Neural cell (in vitro differentiated cells): ENCODE results near the gene PTOV1. TPM values are rescaled to one million over a fixed set of nuclear protein-coding genes. Genes with fewer than 3 reads are reported as not detected.

Experiments used
- H2AFZ ChIP-seq: fragments of 200-600, 300-800 bp; sonication (generic), shearing (Covaris generic); 2 replicates; pipeline ENCODE4 v1.6.0; 2014; ENCODE audit warnings: low read depth, mild to moderate bottlenecking, antibody characterized with exemption, low read length, moderate library complexity
- H3F3A ChIP-seq: fragments of 200-600 bp; shearing (Covaris generic); 2 replicates; pipeline ENCODE4 v1.6.1; 2016; ENCODE audit warnings: mild to moderate bottlenecking, moderate library complexity, mixed read lengths, antibody characterized with exemption, low read length; ENCODE audit not compliant: insufficient read depth, poor library complexity, severe bottlenecking
- H3K27ac ChIP-seq: fragments of 200-600, 300-800 bp; sonication (generic), shearing (Covaris generic); 2 replicates; pipeline ENCODE4 v1.5.1; 2014; ENCODE audit warnings: mild to moderate bottlenecking, low read length, moderate library complexity
- H3K27me3 ChIP-seq: fragments of 300-800, 200-600 bp; sonication (generic), shearing (Covaris generic); 2 replicates; pipeline ENCODE4 v1.6.0; 2014; ENCODE audit warnings: mild to moderate bottlenecking, low read depth, low read length, moderate library complexity; ENCODE audit not compliant: insufficient read depth
- H3K36me3 ChIP-seq: fragments of 300-800, 200-600 bp; sonication (generic), shearing (Covaris generic); 2 replicates; pipeline ENCODE4 v1.5.1; 2014; ENCODE audit warnings: mild to moderate bottlenecking, antibody characterized with exemption, low read length, moderate library complexity; ENCODE audit not compliant: insufficient read depth
- H3K4me2 ChIP-seq: fragments of 300-800, 200-600 bp; sonication (generic), shearing (Covaris generic); 2 replicates; pipeline ENCODE4 v1.6.0; 2014; ENCODE audit warnings: mild to moderate bottlenecking, low read length
- H3K4me3 ChIP-seq: fragments of 300-800, 200-600 bp; sonication (generic), shearing (Covaris generic); 2 replicates; pipeline ENCODE4 v1.5.1; 2014; ENCODE audit warnings: mild to moderate bottlenecking, low read length, moderate library complexity
- H3K79me2 ChIP-seq: fragments of 200-600 bp; shearing (Covaris generic); replicated peaks from 2 replicates; pipeline ENCODE4 v1.6.0; 2014; ENCODE audit warnings: mild to moderate bottlenecking, low read length, moderate library complexity; ENCODE audit not compliant: insufficient read depth
- H3K9ac ChIP-seq: fragments of 300-800, 200-600 bp; sonication (generic), shearing (Covaris generic); 2 replicates; pipeline ENCODE4 v1.6.1; 2016; ENCODE audit warnings: mild to moderate bottlenecking, low read length, mixed read lengths
- H3K9me2 ChIP-seq: fragments of 200-600 bp; shearing (Covaris generic); 2 replicates; pipeline ENCODE4 v1.6.1; 2016; ENCODE audit warnings: mild to moderate bottlenecking, low read length, mixed read lengths; ENCODE audit not compliant: insufficient read depth
- H3K9me3 ChIP-seq: fragments of 200-600, 300-800 bp; sonication (generic), shearing (Covaris generic); 2 replicates; pipeline ENCODE4 v1.6.1; 2016; ENCODE audit warnings: mild to moderate bottlenecking, mixed run types, low read length, moderate library complexity, mixed read lengths
- H4K20me1 ChIP-seq: fragments of 200-600 bp; shearing (Covaris generic); 2 replicates; pipeline ENCODE4 v1.6.1; 2016; ENCODE audit warnings: mild to moderate bottlenecking, mixed run types; ENCODE audit not compliant: insufficient read depth
- EP300 ChIP-seq: fragments of 450-650 bp; conservative IDR thresholded peaks from 2 replicates; pipeline ENCODE4 v1.6.1; 2014; ENCODE audit warnings: antibody characterized with exemption, mild to moderate bottlenecking, moderate library complexity; ENCODE audit not compliant: poor library complexity, severe bottlenecking
- EZH2 ChIP-seq: fragments of 200-600, 300-800 bp; shearing (Covaris generic), sonication (generic); IDR thresholded peaks from 2 replicates; pipeline ENCODE4 v1.6.1; 2014; ENCODE audit warnings: antibody characterized with exemption, low read length, borderline replicate concordance, mild to moderate bottlenecking; ENCODE audit not compliant: insufficient read depth, poor library complexity, severe bottlenecking
- MXI1 ChIP-seq: fragments of 450-650 bp; conservative IDR thresholded peaks from 2 replicates; pipeline ENCODE4 v1.6.1; 2014; ENCODE audit warnings: antibody characterized with exemption, mild to moderate bottlenecking; ENCODE audit not compliant: poor library complexity, severe bottlenecking
- POLR2AphosphoS5 ChIP-seq: IDR thresholded peaks from 2 replicates; pipeline ENCODE4 v1.6.1; 2012
- RAD21 ChIP-seq: fragments of 450-650 bp; conservative IDR thresholded peaks from 2 replicates; pipeline ENCODE4 v1.6.1; 2014; ENCODE audit warnings: antibody characterized with exemption, mild to moderate bottlenecking, moderate library complexity
- SMC3 ChIP-seq: fragments of 450-650 bp; conservative IDR thresholded peaks from 2 replicates; pipeline ENCODE4 v1.6.1; 2014; ENCODE audit warnings: antibody characterized with exemption, mild to moderate bottlenecking, moderate library complexity; ENCODE audit not compliant: poor library complexity
- TAF1 ChIP-seq: IDR thresholded peaks from 2 replicates; pipeline ENCODE4 v1.6.1; 2012; ENCODE audit warnings: low read depth
- polyA plus RNA-seq: library from polyadenylated mRNA; depleted of rRNA; stranded (reverse); fragments of >200 nt; gene quantifications from 2 replicates; pipeline ENCODE4 v1.2.3, GENCODE V29; 2014
- TF ChIP-seq, protein P1 (sequence below): IDR thresholded peaks from 2 replicates; pipeline ENCODE4 v1.6.1; 2012; ENCODE audit warnings: borderline replicate concordance
- TF ChIP-seq, protein P2 (sequence below): fragments of 450-650 bp; IDR thresholded peaks from 2 replicates; pipeline ENCODE4 v1.5.1; 2014; ENCODE audit warnings: antibody characterized with exemption, mild to moderate bottlenecking, moderate library complexity; ENCODE audit not compliant: poor library complexity, severe bottlenecking

The PTOV1 gene
- polyA plus RNA-seq, 1 donor from 2014 or later: 199 TPM

- no peak overlapping the region for H2AFZ ChIP-seq
- H3K4me3 ChIP-seq: no peak overlapping the region
- no peaks in the 10 kb centered on the region for H3K36me3 ChIP-seq
- TF ChIP-seq, protein P1, sequence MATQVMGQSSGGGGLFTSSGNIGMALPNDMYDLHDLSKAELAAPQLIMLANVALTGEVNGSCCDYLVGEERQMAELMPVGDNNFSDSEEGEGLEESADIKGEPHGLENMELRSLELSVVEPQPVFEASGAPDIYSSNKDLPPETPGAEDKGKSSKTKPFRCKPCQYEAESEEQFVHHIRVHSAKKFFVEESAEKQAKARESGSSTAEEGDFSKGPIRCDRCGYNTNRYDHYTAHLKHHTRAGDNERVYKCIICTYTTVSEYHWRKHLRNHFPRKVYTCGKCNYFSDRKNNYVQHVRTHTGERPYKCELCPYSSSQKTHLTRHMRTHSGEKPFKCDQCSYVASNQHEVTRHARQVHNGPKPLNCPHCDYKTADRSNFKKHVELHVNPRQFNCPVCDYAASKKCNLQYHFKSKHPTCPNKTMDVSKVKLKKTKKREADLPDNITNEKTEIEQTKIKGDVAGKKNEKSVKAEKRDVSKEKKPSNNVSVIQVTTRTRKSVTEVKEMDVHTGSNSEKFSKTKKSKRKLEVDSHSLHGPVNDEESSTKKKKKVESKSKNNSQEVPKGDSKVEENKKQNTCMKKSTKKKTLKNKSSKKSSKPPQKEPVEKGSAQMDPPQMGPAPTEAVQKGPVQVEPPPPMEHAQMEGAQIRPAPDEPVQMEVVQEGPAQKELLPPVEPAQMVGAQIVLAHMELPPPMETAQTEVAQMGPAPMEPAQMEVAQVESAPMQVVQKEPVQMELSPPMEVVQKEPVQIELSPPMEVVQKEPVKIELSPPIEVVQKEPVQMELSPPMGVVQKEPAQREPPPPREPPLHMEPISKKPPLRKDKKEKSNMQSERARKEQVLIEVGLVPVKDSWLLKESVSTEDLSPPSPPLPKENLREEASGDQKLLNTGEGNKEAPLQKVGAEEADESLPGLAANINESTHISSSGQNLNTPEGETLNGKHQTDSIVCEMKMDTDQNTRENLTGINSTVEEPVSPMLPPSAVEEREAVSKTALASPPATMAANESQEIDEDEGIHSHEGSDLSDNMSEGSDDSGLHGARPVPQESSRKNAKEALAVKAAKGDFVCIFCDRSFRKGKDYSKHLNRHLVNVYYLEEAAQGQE: no peak
- TF ChIP-seq RAD21: no peak
- TF ChIP-seq, protein P2, sequence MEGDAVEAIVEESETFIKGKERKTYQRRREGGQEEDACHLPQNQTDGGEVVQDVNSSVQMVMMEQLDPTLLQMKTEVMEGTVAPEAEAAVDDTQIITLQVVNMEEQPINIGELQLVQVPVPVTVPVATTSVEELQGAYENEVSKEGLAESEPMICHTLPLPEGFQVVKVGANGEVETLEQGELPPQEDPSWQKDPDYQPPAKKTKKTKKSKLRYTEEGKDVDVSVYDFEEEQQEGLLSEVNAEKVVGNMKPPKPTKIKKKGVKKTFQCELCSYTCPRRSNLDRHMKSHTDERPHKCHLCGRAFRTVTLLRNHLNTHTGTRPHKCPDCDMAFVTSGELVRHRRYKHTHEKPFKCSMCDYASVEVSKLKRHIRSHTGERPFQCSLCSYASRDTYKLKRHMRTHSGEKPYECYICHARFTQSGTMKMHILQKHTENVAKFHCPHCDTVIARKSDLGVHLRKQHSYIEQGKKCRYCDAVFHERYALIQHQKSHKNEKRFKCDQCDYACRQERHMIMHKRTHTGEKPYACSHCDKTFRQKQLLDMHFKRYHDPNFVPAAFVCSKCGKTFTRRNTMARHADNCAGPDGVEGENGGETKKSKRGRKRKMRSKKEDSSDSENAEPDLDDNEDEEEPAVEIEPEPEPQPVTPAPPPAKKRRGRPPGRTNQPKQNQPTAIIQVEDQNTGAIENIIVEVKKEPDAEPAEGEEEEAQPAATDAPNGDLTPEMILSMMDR: no peak
- TF ChIP-seq EP300: no peak
- no peak for TF ChIP-seq SMC3
- no peak for TF ChIP-seq TAF1
- no peak for TF ChIP-seq POLR2AphosphoS5
- H3K27ac ChIP-seq: no peak overlapping the region
- no peak overlapping the region for H3K4me2 ChIP-seq
- H4K20me1 ChIP-seq: no peaks in the 10 kb centered on the region
- H3K27me3 ChIP-seq: no peaks in the 10 kb centered on the region
- no peaks in the 10 kb centered on the region for H3F3A ChIP-seq
- peaks cover 22% of the 10 kb centered on the region for H3K79me2 ChIP-seq
- H3K9me3 ChIP-seq: no peaks in the 10 kb centered on the region
- no peaks in the 10 kb centered on the region for H3K9me2 ChIP-seq
- no peak overlapping the region for H3K9ac ChIP-seq
Observed at GRCh38 chr19:49823472-49823871, 27.5 kb upstream of the PTOV1 start.

- no peaks in the 10 kb centered on the region for H3K36me3 ChIP-seq
- H3K79me2 ChIP-seq: peaks cover 13% of the 10 kb centered on the region
- H3K4me2 ChIP-seq: no peak overlapping the region
- H3K9me3 ChIP-seq: no peaks in the 10 kb centered on the region
- no peaks in the 10 kb centered on the region for H3F3A ChIP-seq
- H3K27me3 ChIP-seq: no peaks in the 10 kb centered on the region
- H3K9me2 ChIP-seq: no peaks in the 10 kb centered on the region
- H4K20me1 ChIP-seq: no peaks in the 10 kb centered on the region
- H2AFZ ChIP-seq: no peak overlapping the region
- no peak overlapping the region for H3K4me3 ChIP-seq
- no peak overlapping the region for H3K27ac ChIP-seq
- TF ChIP-seq EZH2 (no peak), TAF1 (no peak), RAD21 (no peak), POLR2AphosphoS5 (no peak), EP300 (no peak), SMC3 (no peak), MXI1 (no peak)
- TF ChIP-seq, protein P2: no peak
- TF ChIP-seq, protein P1: no peak
- no peak overlapping the region for H3K9ac ChIP-seq
Observed at GRCh38 chr19:49824662-49825061, 26.3 kb upstream of the PTOV1 start.
